Esophagus muscularis mucosa (tissue), 3 donors: ENCODE data around the gene CLDN5.

Source experiments
- POLR2AphosphoS5 ChIP-seq, 2 donors: sonication (generic); formaldehyde crosslinking; IDR thresholded peaks; one replicate each; pipeline ENCODE4 v1.6.1; 2017; ENCODE audit warnings: antibody characterized with exemption in 2 of 2
- TF ChIP-seq, protein P1 (sequence below), 3 experiments: fragments of 200-600 bp in 2 of 3; fragments of 450-650 bp in 1 of 3; sonication (generic) in 2 of 3; IDR thresholded peaks; one replicate each; pipeline ENCODE4 v1.5.1; 2017 to 2019; ENCODE audit warnings: antibody characterized with exemption in 3 of 3, mild to moderate bottlenecking in 2 of 3, moderate library complexity in 1 of 3

DNA sequence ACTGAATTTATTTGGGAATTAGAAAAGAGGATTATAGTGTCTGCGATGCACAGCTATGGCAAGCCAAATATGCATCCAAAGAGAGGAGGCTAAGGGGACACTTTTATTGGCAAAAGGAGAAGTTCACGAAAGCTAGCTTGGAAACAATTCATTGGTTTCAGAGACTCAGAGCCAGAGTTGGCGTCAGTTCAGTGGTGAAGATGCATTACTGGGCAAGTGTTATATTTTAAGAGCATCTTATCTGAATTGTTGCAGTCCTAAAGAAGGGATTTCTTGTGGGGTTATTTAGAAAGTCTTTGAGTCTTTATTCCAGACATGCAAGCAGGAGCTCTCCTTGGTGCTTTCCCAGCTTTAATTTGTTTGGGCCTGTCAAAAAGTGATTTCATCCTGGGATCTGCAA is 15.0 kb downstream of the CLDN5 start:
- TF ChIP-seq POLR2AphosphoS5 (IDR thresholded peaks at IDR 0.05) = no peak
- TF ChIP-seq, protein P1, sequence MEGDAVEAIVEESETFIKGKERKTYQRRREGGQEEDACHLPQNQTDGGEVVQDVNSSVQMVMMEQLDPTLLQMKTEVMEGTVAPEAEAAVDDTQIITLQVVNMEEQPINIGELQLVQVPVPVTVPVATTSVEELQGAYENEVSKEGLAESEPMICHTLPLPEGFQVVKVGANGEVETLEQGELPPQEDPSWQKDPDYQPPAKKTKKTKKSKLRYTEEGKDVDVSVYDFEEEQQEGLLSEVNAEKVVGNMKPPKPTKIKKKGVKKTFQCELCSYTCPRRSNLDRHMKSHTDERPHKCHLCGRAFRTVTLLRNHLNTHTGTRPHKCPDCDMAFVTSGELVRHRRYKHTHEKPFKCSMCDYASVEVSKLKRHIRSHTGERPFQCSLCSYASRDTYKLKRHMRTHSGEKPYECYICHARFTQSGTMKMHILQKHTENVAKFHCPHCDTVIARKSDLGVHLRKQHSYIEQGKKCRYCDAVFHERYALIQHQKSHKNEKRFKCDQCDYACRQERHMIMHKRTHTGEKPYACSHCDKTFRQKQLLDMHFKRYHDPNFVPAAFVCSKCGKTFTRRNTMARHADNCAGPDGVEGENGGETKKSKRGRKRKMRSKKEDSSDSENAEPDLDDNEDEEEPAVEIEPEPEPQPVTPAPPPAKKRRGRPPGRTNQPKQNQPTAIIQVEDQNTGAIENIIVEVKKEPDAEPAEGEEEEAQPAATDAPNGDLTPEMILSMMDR (IDR thresholded peaks at IDR 0.05) = no peak
